GM13977 (cell line): ENCODE results near the gene ISOC2.

ENCODE experiments used
- DNase-seq: peaks from one replicate; pipeline ENCODE4 v3.0.0; 2012; ENCODE audit warnings: low spot score
- CTCF ChIP-seq: IDR thresholded peaks from 2 replicates; pipeline ENCODE4 v1.5.1; 2012; ENCODE audit warnings: mild to moderate bottlenecking, control low read depth; ENCODE audit not compliant: insufficient read depth; ENCODE audit errors: extremely low read depth, missing control alignments
- in situ Hi-C: fragments of 300-500 bp; cut with MboI; formaldehyde crosslinking; loops from one replicate; pipeline ENCODE4 v1.12.0; 2022; ENCODE audit warnings: low sequenced_read_pairs, low pct_unique_long_range_greater_than_20kb, mixed read lengths, inconsistent platforms; ENCODE audit not compliant: unreplicated experiment

ISOC2 gene

GRCh38 chr19:55474269-55475265 is 13.1 kb upstream of the ISOC2 start:
- in situ Hi-C loops = no loop called here
- no peak for DNase-seq

GRCh38 chr19:55473225-55474012 is 12.0 kb upstream of the ISOC2 start:
- in situ Hi-C loops = no loop called here
- DNase-seq = no peak
- TF ChIP-seq CTCF = no peak

More at GRCh38 chr19:55474269-55475265, 13.1 kb upstream of the ISOC2 start:
- no peak for TF ChIP-seq CTCF

- DNase-seq = no peak
- in situ Hi-C loops = no loop called here
- TF ChIP-seq CTCF = no peak
Measured at GRCh38 chr19:55472463-55472862, 11.0 kb upstream of the ISOC2 start.

- in situ Hi-C loops = no loop called here
- TF ChIP-seq CTCF = no peak
- DNase-seq = no peak
Measured at GRCh38 chr19:55471266-55471665, 9.8 kb upstream of the ISOC2 start.

- no peak for TF ChIP-seq CTCF
- in situ Hi-C loops = no loop called here
Measured at GRCh38 chr19:55468054-55468393, 6.6 kb upstream of the ISOC2 start.

GRCh38 chr19:55467236-55468053 is 6.0 kb upstream of the ISOC2 start:
- in situ Hi-C loops = no loop called here
- peak; percentile 96 for TF ChIP-seq CTCF
- peak; percentile 89 for DNase-seq

More at GRCh38 chr19:55468054-55468393, 6.6 kb upstream of the ISOC2 start:
- no peak for DNase-seq
